Measurements from ENCODE around the gene ANKRD44. TPM values are rescaled to one million over a fixed set of nuclear protein-coding genes. Genes with fewer than 3 reads are reported as not detected.

Gene ANKRD44
- total and polyA plus RNA-seq, 2 of the 8 experiments (the other 6 are each of a cell fraction or from before 2014, with no cell fraction given), result 1.2 to 1.3 TPM

DNA sequence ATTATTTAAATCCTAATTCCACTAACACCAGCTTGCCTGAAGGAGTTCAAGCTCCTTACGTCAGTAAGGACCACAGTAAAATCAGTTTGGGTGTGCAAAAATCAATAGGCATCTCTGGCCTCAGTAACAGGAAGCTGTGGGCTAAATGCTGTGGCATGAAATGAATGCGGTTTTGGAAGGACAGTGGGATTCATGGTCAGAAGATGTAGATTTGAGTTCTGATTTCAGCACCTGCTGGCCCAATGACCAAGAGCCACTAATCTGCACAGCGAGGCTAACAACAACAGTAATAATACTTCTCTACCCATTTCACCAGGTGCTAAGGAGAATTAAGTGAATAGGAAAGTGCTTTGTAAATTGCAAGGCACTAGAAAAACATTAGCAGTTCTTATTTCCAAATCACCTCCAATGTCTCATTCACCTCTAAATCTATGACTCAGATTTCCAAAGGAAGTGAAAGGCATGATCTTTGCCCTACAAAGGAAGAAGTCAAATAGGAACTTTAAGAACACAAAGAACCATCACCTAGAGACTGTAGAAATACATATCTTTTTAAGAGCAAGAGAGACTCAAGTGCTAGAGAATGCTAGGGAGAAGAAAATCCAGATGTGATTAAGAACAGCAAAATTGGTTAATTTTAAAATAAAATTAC lies 172.6 kb downstream of the ANKRD44 start (continued):
- TF ChIP-seq USF2 (IDR thresholded peaks at IDR 0.05; ENCODE audit: low read length), result no peak
- TF ChIP-seq, protein P1, sequence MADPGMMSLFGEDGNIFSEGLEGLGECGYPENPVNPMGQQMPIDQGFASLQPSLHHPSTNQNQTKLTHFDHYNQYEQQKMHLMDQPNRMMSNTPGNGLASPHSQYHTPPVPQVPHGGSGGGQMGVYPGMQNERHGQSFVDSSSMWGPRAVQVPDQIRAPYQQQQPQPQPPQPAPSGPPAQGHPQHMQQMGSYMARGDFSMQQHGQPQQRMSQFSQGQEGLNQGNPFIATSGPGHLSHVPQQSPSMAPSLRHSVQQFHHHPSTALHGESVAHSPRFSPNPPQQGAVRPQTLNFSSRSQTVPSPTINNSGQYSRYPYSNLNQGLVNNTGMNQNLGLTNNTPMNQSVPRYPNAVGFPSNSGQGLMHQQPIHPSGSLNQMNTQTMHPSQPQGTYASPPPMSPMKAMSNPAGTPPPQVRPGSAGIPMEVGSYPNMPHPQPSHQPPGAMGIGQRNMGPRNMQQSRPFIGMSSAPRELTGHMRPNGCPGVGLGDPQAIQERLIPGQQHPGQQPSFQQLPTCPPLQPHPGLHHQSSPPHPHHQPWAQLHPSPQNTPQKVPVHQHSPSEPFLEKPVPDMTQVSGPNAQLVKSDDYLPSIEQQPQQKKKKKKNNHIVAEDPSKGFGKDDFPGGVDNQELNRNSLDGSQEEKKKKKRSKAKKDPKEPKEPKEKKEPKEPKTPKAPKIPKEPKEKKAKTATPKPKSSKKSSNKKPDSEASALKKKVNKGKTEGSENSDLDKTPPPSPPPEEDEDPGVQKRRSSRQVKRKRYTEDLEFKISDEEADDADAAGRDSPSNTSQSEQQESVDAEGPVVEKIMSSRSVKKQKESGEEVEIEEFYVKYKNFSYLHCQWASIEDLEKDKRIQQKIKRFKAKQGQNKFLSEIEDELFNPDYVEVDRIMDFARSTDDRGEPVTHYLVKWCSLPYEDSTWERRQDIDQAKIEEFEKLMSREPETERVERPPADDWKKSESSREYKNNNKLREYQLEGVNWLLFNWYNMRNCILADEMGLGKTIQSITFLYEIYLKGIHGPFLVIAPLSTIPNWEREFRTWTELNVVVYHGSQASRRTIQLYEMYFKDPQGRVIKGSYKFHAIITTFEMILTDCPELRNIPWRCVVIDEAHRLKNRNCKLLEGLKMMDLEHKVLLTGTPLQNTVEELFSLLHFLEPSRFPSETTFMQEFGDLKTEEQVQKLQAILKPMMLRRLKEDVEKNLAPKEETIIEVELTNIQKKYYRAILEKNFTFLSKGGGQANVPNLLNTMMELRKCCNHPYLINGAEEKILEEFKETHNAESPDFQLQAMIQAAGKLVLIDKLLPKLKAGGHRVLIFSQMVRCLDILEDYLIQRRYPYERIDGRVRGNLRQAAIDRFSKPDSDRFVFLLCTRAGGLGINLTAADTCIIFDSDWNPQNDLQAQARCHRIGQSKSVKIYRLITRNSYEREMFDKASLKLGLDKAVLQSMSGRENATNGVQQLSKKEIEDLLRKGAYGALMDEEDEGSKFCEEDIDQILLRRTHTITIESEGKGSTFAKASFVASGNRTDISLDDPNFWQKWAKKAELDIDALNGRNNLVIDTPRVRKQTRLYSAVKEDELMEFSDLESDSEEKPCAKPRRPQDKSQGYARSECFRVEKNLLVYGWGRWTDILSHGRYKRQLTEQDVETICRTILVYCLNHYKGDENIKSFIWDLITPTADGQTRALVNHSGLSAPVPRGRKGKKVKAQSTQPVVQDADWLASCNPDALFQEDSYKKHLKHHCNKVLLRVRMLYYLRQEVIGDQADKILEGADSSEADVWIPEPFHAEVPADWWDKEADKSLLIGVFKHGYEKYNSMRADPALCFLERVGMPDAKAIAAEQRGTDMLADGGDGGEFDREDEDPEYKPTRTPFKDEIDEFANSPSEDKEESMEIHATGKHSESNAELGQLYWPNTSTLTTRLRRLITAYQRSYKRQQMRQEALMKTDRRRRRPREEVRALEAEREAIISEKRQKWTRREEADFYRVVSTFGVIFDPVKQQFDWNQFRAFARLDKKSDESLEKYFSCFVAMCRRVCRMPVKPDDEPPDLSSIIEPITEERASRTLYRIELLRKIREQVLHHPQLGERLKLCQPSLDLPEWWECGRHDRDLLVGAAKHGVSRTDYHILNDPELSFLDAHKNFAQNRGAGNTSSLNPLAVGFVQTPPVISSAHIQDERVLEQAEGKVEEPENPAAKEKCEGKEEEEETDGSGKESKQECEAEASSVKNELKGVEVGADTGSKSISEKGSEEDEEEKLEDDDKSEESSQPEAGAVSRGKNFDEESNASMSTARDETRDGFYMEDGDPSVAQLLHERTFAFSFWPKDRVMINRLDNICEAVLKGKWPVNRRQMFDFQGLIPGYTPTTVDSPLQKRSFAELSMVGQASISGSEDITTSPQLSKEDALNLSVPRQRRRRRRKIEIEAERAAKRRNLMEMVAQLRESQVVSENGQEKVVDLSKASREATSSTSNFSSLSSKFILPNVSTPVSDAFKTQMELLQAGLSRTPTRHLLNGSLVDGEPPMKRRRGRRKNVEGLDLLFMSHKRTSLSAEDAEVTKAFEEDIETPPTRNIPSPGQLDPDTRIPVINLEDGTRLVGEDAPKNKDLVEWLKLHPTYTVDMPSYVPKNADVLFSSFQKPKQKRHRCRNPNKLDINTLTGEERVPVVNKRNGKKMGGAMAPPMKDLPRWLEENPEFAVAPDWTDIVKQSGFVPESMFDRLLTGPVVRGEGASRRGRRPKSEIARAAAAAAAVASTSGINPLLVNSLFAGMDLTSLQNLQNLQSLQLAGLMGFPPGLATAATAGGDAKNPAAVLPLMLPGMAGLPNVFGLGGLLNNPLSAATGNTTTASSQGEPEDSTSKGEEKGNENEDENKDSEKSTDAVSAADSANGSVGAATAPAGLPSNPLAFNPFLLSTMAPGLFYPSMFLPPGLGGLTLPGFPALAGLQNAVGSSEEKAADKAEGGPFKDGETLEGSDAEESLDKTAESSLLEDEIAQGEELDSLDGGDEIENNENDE (IDR thresholded peaks at IDR 0.05; ENCODE audit: insufficient replicate concordance, low read length), result no peak
- TF ChIP-seq, protein P2, sequence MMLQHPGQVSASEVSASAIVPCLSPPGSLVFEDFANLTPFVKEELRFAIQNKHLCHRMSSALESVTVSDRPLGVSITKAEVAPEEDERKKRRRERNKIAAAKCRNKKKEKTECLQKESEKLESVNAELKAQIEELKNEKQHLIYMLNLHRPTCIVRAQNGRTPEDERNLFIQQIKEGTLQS (IDR thresholded peaks at IDR 0.05; ENCODE audit: insufficient read depth, low read depth, low read length), result no peak
- no peak for TF ChIP-seq GTF2F1 (IDR thresholded peaks at IDR 0.05; ENCODE audit: borderline replicate concordance, low read depth, low read length)
- no peak for TF ChIP-seq KDM4A (IDR thresholded peaks at IDR 0.05; ENCODE audit: low read depth, low read length, severe bottlenecking)
- no peak for TF ChIP-seq SP2 (IDR thresholded peaks at IDR 0.05; ENCODE audit: low read length)
- no peak for TF ChIP-seq KDM5A (IDR thresholded peaks at IDR 0.05; ENCODE audit: low read length)
- no peak for TF ChIP-seq CREB1 (IDR thresholded peaks at IDR 0.05)

Measured in H1 (cell line).